Peyer's patch (tissue), 4 donors: Measurements from ENCODE around the gene GRHL3. TPM values are rescaled to one million over a fixed set of nuclear protein-coding genes. Genes with fewer than 3 reads are reported as not detected.

Source experiments
- DNase-seq, 3 donors: peaks; one replicate each; pipeline ENCODE4 v3.0.0-alpha.2; 2017 to 2019
- H3K27ac ChIP-seq, 4 donors: fragments of 200-600 bp; sonication (generic); one replicate each; pipeline ENCODE4 v1.5.1; 2016 to 2019
- H3K27me3 ChIP-seq, 2 donors: fragments of 200-600 bp; sonication (generic); one replicate each; pipeline ENCODE4 v1.5.1; 2019
- H3K36me3 ChIP-seq, 3 donors: fragments of 200-600 bp; sonication (generic); one replicate each; pipeline ENCODE4 v1.5.1; 2016 to 2019
- H3K4me1 ChIP-seq, 4 donors: fragments of 200-600 bp; sonication (generic); one replicate each; pipeline ENCODE4 v1.5.1; 2016 to 2019
- H3K4me3 ChIP-seq, 4 donors: fragments of 200-600 bp; sonication (generic); 1 replicate in 3 of 4; 2 replicates in 1 of 4; pipeline ENCODE4 v1.5.1; 2016 to 2019; ENCODE audit warnings: mild to moderate bottlenecking in 1 of 4
- H3K9me3 ChIP-seq, 4 donors: fragments of 200-600 bp; sonication (generic); one replicate each; pipeline ENCODE4 v1.5.1; 2016 to 2019; ENCODE audit warnings: mild to moderate bottlenecking in 1 of 4
- CTCF ChIP-seq, 6 experiments: fragments of 450-650 bp in 4 of 6; fragments of 200-600 bp in 2 of 6; sonication (generic) in 1 of 6; IDR thresholded peaks; one replicate each; pipeline ENCODE4 v1.5.1; 2017 to 2019; ENCODE audit warnings: antibody characterized with exemption in 6 of 6, mild to moderate bottlenecking in 3 of 6, moderate library complexity in 1 of 6
- POLR2A ChIP-seq, 2 donors: fragments of 450-650 bp; IDR thresholded peaks; one replicate each; pipeline ENCODE4 v1.5.1; 2017; ENCODE audit warnings: antibody characterized with exemption in 2 of 2, mild to moderate bottlenecking in 2 of 2, moderate library complexity in 2 of 2
- total RNA-seq, 4 donors: library from RNA; depleted of rRNA; stranded (reverse); fragments of >200 nt; gene quantifications; one replicate each; pipeline ENCODE4 v1.1.0, GENCODE V29; 2016

Gene GRHL3
- total RNA-seq, 4 donors from 2014 or later, result 0.35 to 1.1 (median 0.66) TPM; not detected in 1

- H3K9me3 ChIP-seq, result no peaks in the 10 kb centered on the region
- H3K27me3 ChIP-seq, result no peaks in the 10 kb centered on the region
- H3K27ac ChIP-seq, result no peak overlapping the region
- no peak for DNase-seq
- no peak overlapping the region for H3K4me3 ChIP-seq
- no peaks in the 10 kb centered on the region for H3K36me3 ChIP-seq
- no peak for TF ChIP-seq POLR2A (IDR thresholded peaks at IDR 0.05)
- TF ChIP-seq CTCF (IDR thresholded peaks at IDR 0.05), result no peak
- peaks cover 0 to 11% (median 6%) of the 10 kb centered on the region in 4 donors for H3K4me1 ChIP-seq
Measured at GRCh38 chr1:24386931-24387330, 67.8 kb downstream of the GRHL3 start.

DNA sequence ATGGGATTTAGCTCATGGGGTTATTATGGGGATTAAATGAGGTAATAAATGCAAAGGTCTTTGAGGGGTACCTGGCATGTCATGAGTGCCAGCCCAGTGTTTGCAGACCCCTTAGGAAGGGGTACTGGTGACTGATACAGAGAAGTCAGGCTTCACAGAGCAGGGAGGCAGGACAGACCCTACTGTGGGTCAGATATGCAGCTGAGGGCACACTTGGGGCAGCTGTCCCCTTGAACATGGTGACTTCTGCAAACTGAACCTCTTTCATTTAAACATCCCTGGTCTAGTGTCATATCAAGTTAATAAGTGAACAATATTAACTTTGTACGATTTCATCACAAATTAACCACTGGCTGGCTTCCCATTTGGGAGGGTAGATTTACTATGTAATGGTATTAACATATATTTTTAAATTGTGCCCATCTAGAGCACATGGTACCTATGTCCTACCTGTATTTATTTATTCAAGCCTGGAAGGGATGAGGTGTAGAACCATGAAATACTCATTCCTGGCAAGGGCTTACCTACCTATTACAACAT is 68.5 kb downstream of the GRHL3 start:
- no peak overlapping the region for H3K4me3 ChIP-seq
- no peaks in the 10 kb centered on the region for H3K9me3 ChIP-seq
- H3K4me1 ChIP-seq, result peaks cover 0 to 18% (median 9%) of the 10 kb centered on the region in 4 donors
- H3K36me3 ChIP-seq, result no peaks in the 10 kb centered on the region
- H3K27me3 ChIP-seq, result no peaks in the 10 kb centered on the region
- no peak for DNase-seq
- TF ChIP-seq CTCF (IDR thresholded peaks at IDR 0.05), result no peak
- TF ChIP-seq POLR2A (IDR thresholded peaks at IDR 0.05), result no peak
- no peak overlapping the region for H3K27ac ChIP-seq

DNA sequence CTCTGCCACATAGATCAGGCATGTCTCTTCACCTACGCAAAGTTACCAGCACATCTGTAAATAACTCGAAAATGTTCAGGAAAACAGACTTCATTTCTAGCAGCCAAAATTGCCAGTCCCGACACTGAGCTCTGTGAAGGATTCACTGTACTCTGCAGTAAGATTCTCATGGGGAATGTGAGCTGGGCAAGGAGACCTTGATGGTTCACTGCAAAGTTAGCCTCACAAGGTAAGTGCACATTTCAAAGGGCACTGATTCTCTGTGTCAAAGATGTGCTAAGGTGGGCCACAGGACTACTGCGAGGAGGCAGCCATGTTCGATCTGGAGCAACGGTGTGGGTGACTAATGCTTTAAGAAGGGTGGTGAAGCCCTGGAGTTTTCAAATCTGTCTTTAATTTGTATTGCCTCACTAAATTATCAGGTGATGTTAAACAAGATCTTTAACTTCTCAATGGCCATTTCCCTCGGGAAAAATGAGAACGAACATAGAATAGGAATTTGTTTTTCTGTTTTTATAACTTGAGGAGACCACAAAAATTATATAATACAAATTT is 69.3 kb downstream of the GRHL3 start:
- Histone ChIP-seq H3K4me1 (peaks cover 0 to 18% (median 10%) of the 10 kb centered on the region in 4 donors), H3K4me3 (no peak overlapping the region), H3K36me3 (no peaks in the 10 kb centered on the region), H3K27ac (no peak overlapping the region), H3K9me3 (no peaks in the 10 kb centered on the region), H3K27me3 (no peaks in the 10 kb centered on the region)
- no peak for DNase-seq
- no peak for TF ChIP-seq CTCF (IDR thresholded peaks at IDR 0.05)
- TF ChIP-seq POLR2A (IDR thresholded peaks at IDR 0.05), result no peak

DNA sequence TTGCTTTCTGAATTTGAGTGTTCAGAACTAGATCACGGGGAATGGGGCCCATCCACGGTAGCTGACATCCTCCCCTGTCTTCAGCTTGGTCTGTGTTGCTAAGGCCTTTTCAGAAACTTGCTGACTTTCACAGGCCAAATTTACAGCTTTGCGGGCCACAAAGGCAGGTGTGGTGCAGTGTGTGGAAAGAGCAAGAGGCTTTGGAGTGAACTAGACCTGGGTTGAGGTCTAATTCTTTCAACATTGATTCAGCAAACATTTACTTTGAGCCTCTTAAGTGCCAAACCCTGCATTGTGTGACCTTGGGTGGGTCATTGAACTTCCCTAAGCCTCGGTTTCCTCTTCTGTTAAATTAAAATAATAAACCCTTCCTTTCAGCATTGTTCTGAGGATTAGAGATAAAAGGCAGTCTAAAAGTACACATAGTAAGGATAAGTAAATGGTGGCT is 70.1 kb downstream of the GRHL3 start:
- no peak overlapping the region for H3K4me3 ChIP-seq
- peak overlapping the region in 1 of 4 donors; percentile 25 for H3K27ac ChIP-seq
- no peaks in the 10 kb centered on the region for H3K27me3 ChIP-seq
- no peak for DNase-seq
- no peaks in the 10 kb centered on the region for H3K9me3 ChIP-seq
- no peaks in the 10 kb centered on the region for H3K36me3 ChIP-seq
- TF ChIP-seq CTCF (IDR thresholded peaks at IDR 0.05) (no peak), POLR2A (IDR thresholded peaks at IDR 0.05) (no peak)
- peaks cover 0 to 18% (median 10%) of the 10 kb centered on the region in 4 donors for H3K4me1 ChIP-seq

- Histone ChIP-seq H3K4me1 (peaks cover 0 to 18% (median 7%) of the 10 kb centered on the region in 4 donors), H3K27me3 (no peaks in the 10 kb centered on the region), H3K36me3 (no peaks in the 10 kb centered on the region), H3K9me3 (no peaks in the 10 kb centered on the region), H3K27ac (peak overlapping the region; percentile 66 to 85 (median 81)), H3K4me3 (peak overlapping the region in 2 of 4 donors; percentile 11 to 14)
- peak; percentile 72 to 88 (median 73) for DNase-seq
- peak; percentile 81 to 97 (median 92) for TF ChIP-seq CTCF (IDR thresholded peaks at IDR 0.05)
- TF ChIP-seq POLR2A (IDR thresholded peaks at IDR 0.05), result no peak
Measured at GRCh38 chr1:24390924-24391782, 72.0 kb downstream of the GRHL3 start.
